Measurements from ENCODE around the gene FOS.
"Not testable (repeated sequence)": the region's sequence is repeated elsewhere in the genome, so short reads cannot be mapped to it uniquely, and the experiment has no call there.

Gene FOS

DNA sequence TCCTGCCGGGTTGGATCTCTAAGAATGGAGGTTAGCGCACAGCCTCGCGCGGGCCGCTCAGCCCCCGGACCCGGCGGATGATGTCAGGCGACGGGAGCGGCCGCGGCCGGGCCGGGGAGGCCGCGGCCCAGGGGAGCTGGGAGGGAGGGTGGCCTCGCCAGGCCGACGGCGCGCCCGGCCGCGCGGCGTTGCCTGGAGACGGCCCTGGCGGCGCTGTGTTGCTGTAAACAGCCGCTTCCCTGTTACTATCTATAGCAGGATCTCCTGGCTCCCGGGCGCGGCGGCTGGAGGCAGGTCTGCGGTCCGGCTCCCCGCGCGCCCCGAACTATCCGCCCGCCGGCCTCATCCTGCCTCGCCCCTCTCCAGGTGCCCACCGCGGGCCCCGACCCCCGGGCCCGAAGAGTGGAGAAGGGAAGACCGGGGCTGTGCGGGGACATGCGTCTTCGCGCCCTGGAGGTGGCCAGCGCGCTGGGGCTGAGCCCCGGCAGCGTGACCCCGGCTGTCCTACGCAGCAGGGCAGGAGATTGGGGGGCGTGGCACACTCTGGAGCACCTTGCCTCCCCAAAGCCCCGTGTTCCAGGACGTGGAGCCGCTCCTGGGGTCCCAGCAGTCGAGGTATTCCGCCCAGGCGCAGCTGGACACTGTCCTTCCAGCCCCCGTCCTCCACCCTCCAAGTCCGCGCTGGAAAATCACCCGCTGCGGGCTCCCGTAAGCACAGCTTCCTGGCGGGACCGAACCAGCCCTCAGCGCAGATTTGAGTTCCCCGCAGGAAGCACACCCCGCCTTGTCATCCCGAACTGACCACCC is 1.4 kb upstream of the FOS start:
- no peak for DNase-seq (ENCODE audit: low read depth in 2 of 2)

DNA sequence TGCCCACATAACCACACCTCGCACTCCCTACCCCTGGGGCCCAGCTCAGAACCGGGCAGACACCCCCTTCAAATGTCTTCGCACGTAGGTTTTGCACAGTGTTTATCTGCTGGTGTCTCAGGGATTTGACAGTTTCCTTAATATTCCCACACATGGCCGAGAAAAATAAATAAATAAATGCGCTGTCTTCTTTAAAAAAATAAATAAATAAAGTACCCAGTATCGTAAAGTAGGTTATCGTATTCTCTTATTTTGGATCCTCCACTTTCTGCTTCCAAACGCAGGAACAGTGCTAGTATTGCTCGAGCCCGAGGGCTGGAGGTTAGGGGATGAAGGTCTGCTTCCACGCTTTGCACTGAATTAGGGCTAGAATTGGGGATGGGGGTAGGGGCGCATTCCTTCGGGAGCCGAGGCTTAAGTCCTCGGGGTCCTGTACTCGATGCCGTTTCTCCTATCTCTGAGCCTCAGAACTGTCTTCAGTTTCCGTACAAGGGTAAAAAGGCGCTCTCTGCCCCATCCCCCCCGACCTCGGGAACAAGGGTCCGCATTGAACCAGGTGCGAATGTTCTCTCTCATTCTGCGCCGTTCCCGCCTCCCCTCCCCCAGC is 710 bp upstream of the FOS start:
- no peak for DNase-seq (ENCODE audit: low read depth in 2 of 2)

DNA sequence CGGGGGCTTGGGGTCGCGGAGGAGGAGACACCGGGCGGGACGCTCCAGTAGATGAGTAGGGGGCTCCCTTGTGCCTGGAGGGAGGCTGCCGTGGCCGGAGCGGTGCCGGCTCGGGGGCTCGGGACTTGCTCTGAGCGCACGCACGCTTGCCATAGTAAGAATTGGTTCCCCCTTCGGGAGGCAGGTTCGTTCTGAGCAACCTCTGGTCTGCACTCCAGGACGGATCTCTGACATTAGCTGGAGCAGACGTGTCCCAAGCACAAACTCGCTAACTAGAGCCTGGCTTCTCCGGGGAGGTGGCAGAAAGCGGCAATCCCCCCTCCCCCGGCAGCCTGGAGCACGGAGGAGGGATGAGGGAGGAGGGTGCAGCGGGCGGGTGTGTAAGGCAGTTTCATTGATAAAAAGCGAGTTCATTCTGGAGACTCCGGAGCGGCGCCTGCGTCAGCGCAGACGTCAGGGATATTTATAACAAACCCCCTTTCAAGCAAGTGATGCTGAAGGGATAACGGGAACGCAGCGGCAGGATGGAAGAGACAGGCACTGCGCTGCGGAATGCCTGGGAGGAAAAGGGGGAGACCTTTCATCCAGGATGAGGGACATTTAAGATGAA is 630 bp downstream of the FOS start:
- no peak for DNase-seq (ENCODE audit: low read depth in 2 of 2)

DNA sequence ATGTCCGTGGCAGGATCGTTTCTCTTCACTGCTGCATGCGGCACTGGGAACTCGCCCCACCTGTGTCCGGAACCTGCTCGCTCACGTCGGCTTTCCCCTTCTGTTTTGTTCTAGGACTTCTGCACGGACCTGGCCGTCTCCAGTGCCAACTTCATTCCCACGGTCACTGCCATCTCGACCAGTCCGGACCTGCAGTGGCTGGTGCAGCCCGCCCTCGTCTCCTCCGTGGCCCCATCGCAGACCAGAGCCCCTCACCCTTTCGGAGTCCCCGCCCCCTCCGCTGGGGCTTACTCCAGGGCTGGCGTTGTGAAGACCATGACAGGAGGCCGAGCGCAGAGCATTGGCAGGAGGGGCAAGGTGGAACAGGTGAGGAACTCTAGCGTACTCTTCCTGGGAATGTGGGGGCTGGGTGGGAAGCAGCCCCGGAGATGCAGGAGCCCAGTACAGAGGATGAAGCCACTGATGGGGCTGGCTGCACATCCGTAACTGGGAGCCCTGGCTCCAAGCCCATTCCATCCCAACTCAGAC is 1.2 kb downstream of the FOS start:
- no peak for DNase-seq (ENCODE audit: low read depth in 2 of 2)

DNA sequence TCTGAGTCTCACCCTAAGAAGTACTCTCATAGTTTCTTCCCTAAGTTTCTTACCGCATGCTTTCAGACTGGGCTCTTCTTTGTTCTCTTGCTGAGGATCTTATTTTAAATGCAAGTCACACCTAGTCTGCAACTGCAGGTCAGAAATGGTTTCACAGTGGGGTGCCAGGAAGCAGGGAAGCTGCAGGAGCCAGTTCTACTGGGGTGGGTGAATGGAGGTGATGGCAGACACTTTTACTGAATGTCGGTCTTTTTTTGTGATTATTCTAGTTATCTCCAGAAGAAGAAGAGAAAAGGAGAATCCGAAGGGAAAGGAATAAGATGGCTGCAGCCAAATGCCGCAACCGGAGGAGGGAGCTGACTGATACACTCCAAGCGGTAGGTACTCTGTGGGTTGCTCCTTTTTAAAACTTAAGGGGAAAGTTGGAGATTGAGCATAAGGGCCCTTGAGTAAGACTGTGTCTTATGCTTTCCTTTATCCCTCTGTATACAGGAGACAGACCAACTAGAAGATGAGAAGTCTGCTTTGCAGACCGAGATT is 1.7 kb downstream of the FOS start:
- DNase-seq (ENCODE audit: low read depth in 2 of 2): no peak

DNA sequence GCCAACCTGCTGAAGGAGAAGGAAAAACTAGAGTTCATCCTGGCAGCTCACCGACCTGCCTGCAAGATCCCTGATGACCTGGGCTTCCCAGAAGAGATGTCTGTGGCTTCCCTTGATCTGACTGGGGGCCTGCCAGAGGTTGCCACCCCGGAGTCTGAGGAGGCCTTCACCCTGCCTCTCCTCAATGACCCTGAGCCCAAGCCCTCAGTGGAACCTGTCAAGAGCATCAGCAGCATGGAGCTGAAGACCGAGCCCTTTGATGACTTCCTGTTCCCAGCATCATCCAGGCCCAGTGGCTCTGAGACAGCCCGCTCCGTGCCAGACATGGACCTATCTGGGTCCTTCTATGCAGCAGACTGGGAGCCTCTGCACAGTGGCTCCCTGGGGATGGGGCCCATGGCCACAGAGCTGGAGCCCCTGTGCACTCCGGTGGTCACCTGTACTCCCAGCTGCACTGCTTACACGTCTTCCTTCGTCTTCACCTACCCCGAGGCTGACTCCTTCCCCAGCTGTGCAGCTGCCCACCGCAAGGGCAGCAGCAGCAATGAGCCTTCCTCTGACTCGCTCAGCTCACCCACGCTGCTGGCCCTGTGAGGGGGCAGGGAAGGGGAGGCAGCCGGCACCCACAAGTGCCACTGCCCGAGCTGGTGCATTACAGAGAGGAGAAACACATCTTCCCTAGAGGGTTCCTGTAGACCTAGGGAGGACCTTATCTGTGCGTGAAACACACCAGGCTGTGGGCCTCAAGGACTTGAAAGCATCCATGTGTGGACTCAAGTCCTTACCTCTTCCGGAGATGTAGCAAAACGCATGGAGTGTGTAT is 2.4 kb downstream of the FOS start:
- DNase-seq (ENCODE audit: low read depth in 2 of 2): no peak

DNA sequence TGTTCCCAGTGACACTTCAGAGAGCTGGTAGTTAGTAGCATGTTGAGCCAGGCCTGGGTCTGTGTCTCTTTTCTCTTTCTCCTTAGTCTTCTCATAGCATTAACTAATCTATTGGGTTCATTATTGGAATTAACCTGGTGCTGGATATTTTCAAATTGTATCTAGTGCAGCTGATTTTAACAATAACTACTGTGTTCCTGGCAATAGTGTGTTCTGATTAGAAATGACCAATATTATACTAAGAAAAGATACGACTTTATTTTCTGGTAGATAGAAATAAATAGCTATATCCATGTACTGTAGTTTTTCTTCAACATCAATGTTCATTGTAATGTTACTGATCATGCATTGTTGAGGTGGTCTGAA is 3.0 kb downstream of the FOS start:
- no peak for DNase-seq (ENCODE audit: low read depth in 2 of 2)

DNA sequence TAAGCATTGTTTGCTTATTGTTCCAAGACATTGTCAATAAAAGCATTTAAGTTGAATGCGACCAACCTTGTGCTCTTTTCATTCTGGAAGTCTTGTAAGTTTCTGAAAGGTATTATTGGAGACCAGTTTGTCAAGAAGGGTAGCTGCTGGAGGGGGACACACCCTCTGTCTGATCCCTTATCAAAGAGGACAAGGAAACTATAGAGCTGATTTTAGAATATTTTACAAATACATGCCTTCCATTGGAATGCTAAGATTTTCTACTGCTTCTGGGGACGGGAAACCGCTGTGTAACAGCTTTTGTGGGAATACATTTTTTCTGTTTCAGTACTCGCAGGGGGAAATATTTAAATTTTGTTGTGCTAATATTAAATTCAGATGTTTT is 3.5 kb downstream of the FOS start:
- no peak for DNase-seq (ENCODE audit: low read depth in 2 of 2)

DNA sequence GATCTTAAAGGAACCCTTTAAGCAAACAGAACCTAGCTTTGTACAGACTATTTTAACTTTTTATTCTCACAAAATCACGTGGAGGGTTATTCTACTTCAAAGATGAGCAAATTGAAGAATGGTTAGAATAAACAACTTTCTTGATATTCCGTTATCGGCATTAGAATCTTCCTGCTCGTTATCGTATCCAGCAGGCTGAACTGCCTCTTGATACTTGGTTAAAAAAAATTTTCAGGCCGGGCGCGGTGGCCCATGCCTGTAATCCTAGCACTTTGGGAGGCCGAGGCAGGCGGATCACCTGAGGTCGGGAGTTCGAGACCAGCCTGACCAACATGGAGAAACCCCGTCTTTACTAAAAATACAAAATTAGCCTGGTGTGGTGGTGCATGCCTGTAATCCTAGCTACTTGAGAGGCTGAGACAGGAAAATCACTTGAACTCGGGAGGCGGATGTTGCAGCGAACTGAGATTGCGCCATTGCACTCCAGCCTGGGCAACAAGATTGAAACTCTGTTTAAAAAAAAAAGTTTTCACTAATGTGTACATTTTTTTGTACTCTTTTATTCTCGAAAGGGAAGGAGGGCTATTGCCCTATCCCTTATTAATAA is 4.0 kb downstream of the FOS start:
- DNase-seq (ENCODE audit: low read depth in 2 of 2): not testable (repeated sequence)

DNA sequence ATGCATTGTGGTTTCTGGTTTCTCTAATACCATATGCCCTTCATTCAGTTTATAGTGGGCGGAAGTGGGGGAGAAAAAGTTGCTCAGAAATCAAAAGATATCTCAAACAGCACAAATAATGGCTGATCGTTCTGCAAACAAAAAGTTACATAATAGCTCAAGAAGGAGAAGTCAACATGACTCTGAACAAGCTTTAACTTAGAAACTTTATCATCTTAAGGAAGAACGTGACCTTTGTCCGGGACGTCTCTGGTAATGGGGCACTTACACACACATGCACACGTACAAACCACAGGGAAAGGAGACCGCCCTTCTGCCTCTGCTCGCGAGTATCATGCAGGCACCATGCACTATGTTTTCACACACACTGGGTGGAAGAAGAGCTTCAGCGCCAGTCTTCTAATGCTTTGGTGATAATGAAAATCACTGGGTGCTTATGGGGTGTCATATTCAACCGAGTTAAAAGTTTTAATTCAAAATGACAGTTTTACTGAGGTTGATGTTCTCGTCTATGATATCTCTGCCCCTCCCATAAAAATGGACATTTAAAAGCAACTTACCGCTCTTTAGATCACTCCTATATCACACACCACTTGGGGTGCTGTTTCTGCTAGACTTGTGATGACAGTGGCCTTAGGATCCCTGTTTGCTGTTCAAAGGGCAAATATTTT is 4.7 kb downstream of the FOS start:
- DNase-seq (ENCODE audit: low read depth in 2 of 2): no peak

DNA sequence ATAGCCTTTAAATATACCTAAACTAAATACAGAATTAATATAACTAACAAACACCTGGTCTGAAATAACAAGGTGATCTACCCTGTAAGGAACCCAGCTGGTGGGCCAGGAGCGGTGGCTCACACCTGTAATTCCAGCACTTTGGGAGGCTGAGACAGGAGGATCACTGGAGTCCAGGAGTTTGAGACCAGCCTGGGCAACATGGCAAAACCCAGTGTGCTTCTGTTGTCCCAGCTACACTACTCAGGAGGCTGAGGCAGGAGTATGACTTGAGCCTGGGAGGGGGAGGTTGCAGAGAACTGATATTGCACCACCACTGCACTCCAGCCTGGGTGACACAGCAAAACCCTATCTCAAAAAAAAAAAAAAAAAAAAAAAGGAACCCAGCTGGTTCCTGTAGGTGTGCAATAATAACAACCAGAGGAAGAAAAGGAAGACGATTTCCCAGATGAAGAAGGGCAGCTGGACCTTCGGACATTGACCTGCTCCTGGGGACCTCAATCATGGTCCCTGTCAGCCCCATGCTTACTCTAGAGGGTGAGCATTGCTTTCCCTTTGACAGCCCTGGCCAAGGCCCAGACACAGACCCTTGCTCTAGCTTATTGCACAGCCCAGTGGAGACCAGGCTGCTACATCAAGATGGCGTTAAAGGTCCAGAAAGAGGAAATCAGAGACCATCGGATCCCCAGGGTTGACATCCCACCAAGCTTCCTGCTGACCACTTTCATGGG is 5.4 kb downstream of the FOS start:
- no peak for DNase-seq (ENCODE audit: low read depth in 2 of 2)

DNA sequence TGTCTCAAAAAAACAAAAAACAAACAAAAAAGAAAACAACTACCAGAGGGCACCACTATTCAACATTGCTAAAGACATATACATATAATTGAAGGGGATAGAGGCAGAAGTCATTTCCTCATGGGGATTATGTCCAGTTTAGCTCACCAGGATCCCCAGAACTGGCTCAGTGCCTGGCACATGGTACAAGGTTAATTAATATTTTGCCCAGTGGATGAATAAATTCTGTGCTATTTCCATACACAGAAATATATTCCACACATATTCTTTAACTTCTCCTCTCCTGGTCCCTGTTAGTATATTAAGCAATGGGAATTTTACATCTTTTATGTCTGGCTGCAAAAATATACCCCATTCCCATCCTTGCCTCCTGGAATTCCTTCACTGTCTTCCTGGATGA is 6.7 kb downstream of the FOS start:
- no peak for DNase-seq (ENCODE audit: low read depth in 2 of 2)

DNA sequence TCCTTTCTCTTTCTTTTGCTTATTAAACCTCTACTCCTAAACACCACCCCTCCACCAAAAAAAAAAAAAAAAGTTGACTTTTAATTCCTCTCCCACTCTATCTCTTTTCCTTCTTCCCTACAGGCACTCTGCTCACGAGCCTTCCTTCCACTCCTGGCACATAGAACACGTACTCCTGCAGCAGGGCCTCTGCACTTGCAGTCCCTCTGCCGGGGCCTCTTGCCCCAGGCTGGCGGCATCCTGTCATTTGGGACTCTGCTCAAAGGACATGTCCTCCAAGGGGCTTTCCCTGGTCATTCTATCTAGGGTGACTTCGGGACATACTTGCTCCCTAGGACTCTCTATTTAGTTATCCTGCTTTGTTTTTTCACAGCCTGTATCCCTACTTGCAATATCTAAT is 7.7 kb downstream of the FOS start:
- DNase-seq (ENCODE audit: low read depth in 2 of 2): no peak

DNA sequence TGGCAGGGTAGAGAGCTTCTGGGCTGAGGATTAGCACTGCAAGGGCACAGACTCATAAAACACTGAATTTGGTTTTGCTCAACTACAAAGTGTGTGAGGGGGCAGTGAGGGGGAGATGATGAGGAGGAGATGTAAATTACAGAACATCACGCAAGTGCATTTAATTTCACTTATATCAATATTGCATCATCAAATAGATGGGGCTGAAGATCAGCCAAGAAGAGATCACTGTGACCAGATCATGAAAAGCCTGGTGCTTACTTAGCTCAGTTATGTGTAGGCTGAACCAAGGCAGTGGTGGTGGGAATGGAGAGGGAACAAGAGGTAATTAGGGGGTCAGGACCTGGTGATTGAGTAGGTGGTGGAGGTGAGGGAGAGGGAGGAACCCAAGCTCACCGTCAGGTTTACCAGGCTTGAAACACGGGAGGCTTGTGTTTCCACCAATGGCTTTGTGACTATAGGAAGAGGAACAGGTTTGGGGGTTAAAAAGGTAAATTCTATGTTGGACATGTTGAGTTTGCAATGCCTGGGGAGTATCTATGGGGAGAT is 11.3 kb downstream of the FOS start:
- DNase-seq (ENCODE audit: low read depth in 2 of 2): no peak

DNA sequence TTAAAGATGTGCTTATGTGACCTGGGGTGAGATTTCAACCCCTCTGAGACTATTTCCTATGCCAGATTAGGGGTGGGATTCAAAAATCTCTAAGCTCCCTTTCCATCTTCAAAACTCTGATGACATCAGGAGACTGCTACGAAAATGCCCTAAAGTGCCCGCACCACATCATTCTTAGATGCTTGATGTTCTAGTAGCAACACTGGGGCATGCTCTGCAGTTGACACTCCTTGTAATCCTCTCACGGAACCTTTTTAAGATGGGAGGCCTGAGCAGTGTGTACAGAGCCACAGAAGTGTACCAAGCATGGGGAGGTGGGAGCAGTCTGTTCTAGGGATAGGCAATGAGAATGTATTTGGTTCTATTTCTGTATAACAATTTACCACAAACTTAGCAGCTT is 12.2 kb downstream of the FOS start:
- no peak for DNase-seq (ENCODE audit: low read depth in 2 of 2)

DNA sequence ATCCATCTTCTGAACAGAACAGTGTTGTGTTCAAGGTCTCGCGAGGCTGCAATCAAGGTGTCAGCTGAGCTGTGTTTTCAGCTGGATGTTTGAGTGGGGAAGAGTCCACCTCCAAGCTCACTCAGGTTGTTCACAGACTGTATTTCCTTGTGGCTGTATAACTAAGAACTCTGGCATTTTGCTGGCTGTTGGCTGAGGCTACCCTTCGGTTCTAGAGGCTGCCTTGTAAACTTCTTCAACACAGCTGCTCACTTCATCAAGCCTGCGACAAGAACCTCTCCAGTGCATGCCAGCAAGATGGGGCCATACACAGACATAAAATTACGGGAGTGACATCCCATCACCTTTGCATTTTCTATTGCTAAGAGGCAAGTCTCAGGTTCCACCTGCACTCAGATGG is 12.7 kb downstream of the FOS start:
- no peak for DNase-seq (ENCODE audit: low read depth in 2 of 2)

DNA sequence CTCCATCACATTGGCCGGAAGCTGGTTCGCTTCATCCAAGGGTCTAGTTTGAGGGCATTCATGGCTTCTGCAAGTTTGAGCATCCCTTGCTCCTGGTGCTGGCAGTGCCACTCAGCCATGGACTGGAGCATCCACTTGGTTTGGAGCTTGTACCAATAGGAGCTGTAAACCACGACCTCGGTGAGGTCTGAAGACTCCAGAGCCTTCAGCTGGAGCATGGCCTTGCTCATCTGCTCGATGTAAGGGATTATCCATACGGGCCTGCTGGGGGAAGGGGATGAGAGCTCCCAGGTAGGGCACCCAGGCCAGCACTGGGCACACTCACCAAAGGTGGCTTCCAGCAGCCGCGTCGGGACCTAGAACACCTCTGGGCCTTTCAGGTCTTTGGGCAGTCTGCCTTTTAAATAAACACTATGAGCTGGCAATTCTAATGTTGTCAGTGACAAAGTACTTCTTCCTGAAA is 13.5 kb downstream of the FOS start:
- DNase-seq (ENCODE audit: low read depth in 2 of 2): no peak

DNA sequence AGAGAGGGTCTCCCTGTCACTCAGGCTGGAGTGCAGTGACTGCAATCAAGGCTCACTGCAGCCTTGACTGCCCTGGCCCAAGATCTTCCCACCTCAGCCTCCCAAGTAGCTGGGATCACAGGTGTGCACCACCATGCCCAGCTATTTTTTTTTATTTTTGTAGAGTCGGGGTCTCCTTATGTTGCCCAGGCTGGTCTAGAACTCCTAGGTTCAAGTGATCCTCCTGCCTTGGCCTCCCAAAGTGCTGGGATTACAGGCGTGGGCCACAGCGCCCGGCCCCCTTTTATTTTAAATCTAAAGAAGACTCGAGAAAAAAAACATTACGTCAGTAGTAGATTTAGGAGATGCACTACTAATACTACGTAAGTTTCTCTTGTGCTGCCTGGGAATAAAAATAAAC is 14.3 kb downstream of the FOS start:
- DNase-seq (ENCODE audit: low read depth in 2 of 2): no peak

DNA sequence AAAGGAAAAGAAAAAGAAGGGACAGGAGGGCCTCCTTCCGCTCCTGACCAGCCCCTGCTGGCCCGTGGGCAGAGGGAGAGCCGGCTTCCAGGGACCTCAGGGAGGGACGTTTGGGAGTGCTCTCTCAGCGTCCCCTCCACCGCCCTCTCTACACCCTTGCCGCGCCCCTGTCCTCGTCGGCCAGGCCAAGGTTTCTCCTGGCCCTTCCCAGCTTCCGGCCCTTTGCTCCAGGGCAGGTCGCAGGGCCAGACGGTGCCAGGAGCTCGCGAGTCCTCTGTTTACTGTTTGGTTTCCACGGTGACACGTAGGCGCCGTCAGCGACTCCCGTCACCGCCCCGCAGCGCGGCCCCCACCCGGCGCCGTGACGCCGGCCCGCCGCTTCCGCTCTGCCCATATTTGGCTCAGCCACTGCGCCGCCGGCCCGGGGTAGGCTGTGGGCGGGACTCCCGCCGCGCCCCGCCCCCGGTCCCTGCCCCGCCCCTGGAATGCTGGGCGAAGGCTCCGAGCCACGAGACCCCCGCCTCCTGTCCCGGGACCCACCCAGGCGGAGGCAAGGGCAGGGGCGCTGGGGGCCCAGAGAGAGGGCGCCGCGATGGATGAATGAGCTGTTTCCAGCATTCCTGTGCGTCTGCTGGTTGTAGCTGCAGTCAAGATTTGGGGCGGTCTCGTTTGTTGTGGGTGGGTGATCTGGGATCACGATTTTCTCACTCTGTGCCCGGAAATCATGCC is 15.5 kb downstream of the FOS start:
- peak; percentile 81 to 88 for DNase-seq (ENCODE audit: low read depth in 2 of 2)

All from stimulated activated CD4-positive, alpha-beta T cell treated with anti-CD3 and anti-CD28 coated beads, Interleukin-1b, Interleukin-23, amount 100 ng/mL, for 1 hour (primary cell).